Skin epidermis (tissue), 12 donors: ENCODE data around the gene ADGRV1.

ENCODE experiments used
- H3K27ac ChIP-seq, 21 experiments: fragments of 200-600 bp; sonication (generic) in 11 of 21; one replicate each; pipeline ENCODE4 v1.5.0; 2020; ENCODE audit warnings: mild to moderate bottlenecking in 3 of 21, inconsistent platforms in 2 of 21, moderate library complexity in 2 of 21
- H3K4me3 ChIP-seq, 7 experiments: fragments of 200-600 bp; sonication (generic) in 2 of 7; one replicate each; pipeline ENCODE4 v1.5.0; 2020; ENCODE audit warnings: inconsistent platforms in 2 of 7, mild to moderate bottlenecking in 2 of 7, moderate library complexity in 1 of 7

ADGRV1 gene

GRCh38 chr5:91101600-91102379 is 543.2 kb downstream of the ADGRV1 start:
- H3K4me3 ChIP-seq, result no peak overlapping the region
- peak overlapping the region in 2 of 21 experiments; percentile 7 to 20 for H3K27ac ChIP-seq

DNA sequence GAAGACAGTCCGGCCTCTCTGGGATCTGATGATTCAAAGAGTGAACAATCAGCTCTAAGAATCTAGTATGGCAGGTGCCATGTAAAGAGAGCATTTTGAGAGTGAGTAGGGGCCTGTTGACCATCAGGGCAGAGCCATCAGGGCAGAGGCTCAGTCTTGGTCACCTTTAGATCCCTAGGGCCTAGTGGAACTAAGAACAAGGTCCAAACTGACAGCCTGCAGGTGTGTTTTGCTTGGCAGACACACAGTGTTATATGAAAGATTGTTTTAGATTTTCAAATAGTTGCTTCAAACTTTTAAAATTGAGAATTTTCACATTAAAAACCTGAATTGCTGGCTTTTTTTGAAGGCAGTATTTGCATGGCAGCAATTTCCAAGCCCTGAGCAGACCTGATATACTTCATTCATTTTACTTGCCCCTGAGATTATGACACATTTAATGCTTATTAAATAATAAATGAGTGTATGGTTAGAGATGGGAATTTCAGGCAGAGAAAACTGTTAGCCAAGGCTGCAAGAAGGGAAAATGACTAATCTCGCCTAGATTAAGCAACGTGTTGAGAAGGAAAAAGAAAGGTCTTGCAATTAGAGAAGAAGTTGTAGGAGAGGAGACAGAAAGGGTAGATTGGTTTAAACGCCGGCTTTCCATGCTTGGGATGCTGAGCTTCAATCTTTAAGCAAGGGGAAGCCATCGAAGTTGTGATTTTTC is 544.9 kb downstream of the ADGRV1 start:
- Histone ChIP-seq H3K27ac (peak overlapping the region in 9 of 21 experiments; percentile 1 to 61 (median 41)), H3K4me3 (no peak overlapping the region)

GRCh38 chr5:91104062-91104448 is 545.5 kb downstream of the ADGRV1 start:
- peak overlapping the region in 6 of 21 experiments; percentile 1 to 61 (median 44) for H3K27ac ChIP-seq
- no peak overlapping the region for H3K4me3 ChIP-seq

GRCh38 chr5:91106842-91107511 is 548.4 kb downstream of the ADGRV1 start:
- Histone ChIP-seq H3K27ac (peak overlapping the region in 14 of 21 experiments; percentile 6 to 51 (median 32)), H3K4me3 (no peak overlapping the region)

DNA sequence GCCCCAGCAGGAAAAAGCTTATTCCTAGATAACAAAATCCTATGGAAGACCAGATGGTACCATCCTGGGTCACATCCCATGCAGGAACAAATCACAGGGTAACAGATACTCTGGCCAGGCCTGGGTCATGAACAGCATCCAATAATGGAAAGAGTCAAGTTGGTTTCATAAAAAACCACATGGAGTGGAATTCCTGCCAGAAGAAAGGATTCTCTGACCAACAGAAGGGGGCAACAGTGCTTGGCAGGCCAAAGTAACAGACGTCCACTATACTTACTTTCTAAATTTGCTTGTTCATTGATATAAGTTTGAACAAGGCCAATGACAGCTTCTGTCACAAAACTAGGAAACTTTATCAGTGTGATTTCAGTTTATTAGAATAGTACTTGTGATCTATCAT is 551.0 kb downstream of the ADGRV1 start:
- H3K4me3 ChIP-seq, result no peak overlapping the region

DNA sequence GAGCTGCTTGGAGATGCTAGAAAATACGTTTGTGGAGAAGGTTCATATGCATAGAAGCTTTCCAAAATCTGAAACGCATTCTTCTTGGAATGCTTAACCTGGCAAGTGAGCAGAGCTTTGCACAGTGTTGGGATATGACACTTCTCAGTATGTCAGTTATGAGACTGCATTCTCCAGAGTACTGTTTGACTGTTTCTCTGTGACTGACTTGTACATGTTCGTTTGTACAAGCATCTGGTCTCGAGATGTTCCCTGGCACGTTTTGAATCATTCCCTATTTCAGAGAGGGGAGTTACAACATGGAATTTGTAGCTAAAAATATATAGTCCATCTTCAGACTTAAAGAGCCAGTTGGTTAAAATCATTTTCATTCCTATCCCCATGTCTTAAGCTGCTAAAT is 552.1 kb downstream of the ADGRV1 start:
- Histone ChIP-seq H3K27ac (peak overlapping the region in 14 of 21 experiments; percentile 3 to 65 (median 47)), H3K4me3 (no peak overlapping the region)

More for the DNA sequence above, 551.0 kb downstream of the ADGRV1 start:
- H3K27ac ChIP-seq, result peak overlapping the region in 5 of 21 experiments; percentile 14 to 62 (median 35)

DNA sequence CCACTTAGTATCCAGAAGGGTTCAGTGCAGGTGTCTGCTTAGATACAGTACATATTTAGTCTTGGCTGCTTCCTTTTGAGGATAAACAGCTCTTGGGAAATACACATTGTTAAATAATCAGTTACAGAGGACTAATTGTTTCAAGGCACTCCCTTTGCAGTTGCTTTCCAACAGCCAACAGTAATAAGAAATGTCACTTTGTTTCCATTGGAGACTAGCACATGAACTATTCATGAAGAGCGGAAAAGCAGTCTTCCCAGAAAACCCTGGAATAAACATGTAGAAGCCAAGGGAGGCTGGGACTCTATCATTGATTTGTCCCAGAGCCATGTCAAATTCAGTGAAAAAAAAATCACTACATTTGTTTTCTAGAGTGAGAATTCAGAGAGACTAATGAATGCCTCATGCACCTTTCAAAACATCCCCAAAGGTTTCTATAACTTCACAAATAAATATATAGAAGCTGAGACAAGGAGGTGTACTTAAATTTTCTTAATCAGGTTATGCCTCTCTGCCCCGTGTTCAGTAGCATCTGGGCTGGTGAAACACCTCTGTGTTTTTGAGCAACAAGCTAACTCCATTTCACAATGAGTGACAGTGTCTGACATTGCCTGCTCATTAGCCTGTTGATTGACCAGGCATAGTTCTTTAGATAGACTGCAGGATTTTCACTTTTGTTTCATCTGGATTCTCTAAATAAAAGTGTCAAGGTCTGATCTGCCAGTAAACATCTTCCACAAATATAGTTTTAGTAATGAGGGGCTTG is 553.1 kb downstream of the ADGRV1 start:
- H3K4me3 ChIP-seq, result no peak overlapping the region
- H3K27ac ChIP-seq, result peak overlapping the region in 11 of 21 experiments; percentile 13 to 65 (median 47)

DNA sequence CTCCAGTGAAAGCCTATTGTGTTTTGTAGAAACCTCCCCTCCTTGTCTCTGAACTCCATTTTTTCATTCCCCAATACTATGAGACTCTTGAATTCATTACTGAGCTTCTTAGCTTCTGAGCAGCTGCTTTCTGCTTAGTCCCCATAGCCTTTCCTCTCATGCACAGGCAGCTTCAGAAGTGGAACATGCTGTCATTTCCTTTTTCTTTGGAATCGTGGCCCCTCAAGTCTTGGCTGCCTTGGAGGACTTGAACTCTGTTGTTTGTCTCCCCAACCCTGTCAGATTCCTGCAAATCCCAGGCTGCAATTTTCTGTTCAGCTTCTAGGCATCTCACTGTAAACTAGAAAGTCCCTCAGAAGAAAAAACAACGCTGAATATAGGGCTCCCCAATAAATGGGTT is 556.1 kb downstream of the ADGRV1 start:
- H3K27ac ChIP-seq, result peak overlapping the region in 5 of 21 experiments; percentile 3 to 56 (median 33)
- no peak overlapping the region for H3K4me3 ChIP-seq

DNA sequence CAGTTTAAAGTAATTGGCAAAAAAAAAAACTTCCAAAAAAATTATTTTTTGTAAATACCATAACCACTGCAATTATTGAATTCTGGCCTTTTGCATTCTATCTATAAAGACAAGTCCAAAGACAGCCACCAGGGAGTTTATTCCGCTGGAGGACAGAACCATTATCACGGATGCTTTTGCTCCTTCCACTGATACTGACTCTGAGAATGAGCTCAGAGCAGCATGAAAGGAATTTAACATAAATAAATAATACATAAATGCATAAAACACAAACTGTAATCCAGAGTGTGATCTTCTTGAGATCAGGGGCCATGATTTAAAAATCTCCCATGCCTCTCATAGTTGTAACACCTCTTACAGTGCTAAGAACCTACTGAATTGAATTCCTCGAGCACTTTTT is 559.8 kb downstream of the ADGRV1 start:
- H3K4me3 ChIP-seq, result no peak overlapping the region
- peak overlapping the region in 1 of 21 experiments; percentile 24 for H3K27ac ChIP-seq

DNA sequence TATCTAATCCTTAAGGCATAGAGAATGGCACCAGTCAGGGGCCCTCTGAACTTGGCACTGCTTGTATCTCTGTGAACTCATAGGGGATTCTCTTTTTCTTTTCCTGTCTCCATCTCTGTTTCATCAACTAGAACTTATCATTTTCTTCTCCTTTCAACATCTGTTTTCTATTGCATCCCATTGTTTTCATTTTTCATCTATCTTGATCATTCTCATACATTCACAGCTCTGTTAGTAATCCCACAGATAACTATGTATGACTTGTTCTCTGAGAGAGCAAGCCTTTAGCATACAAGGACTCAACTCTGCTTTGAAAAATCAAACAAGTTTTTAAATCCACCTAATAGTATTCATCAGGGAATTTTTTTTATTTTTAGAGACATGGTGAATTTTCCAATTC is 560.2 kb downstream of the ADGRV1 start:
- Histone ChIP-seq H3K27ac (peak overlapping the region in 3 of 21 experiments; percentile 24 to 63 (median 36)), H3K4me3 (no peak overlapping the region)

DNA sequence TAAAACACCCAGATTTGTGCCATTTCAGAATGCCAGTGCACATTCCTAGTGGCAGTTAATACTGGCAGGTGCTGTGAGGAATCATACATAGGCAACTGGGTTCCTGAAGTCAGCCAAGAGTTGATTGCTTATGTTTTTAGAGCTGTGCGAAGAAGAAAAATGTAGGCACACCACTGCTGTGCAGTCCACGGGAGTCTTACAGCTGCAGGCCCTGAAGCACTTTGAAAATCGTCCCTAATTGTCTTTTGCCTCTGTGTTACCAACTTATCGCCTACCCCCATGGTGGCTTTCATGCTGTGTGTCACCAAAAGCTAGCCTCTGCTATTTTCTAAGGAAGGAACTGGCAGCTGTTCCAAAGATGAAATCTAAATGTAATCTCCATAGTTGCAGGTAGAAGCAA is 560.6 kb downstream of the ADGRV1 start:
- H3K27ac ChIP-seq, result peak overlapping the region in 4 of 21 experiments; percentile 28 to 70 (median 50)
- H3K4me3 ChIP-seq, result no peak overlapping the region

GRCh38 chr5:91119981-91120850 is 561.6 kb downstream of the ADGRV1 start:
- H3K27ac ChIP-seq, result peak overlapping the region in 14 of 21 experiments; percentile 3 to 75 (median 46)
- H3K4me3 ChIP-seq, result no peak overlapping the region

DNA sequence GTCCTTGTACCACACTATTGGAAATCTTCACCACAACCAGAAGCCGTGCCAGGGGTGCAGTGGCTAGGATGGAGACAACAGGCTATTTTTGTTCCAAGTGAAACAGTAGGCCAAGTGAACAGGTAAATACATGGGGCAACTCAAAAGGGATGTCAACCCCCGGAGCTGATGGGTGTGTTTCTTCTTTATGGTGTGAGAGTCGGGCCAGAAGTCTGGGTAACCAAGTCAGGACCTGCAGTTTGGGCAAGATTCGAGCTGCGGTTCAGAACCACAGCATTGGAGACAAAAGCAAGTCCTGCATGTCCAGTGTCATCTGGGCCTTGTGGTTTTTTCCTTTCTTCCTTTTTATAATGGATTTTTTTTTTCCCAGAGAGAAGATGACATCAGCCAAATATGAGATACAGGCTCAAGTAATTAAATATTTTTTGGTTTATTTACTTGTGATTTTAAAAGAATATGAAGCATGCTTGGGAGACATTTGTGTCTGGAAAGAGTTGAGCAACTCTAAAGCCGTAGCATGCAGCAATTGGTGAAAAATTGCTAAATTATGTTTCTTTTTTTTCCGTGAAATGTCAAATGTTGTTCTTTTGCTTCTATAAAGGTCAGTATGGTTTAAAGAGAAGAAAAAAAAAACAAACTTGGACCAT is 562.9 kb downstream of the ADGRV1 start:
- no peak overlapping the region for H3K4me3 ChIP-seq
- peak overlapping the region in 14 of 21 experiments; percentile 3 to 75 (median 51) for H3K27ac ChIP-seq

GRCh38 chr5:91122651-91123050 is 564.1 kb downstream of the ADGRV1 start:
- Histone ChIP-seq H3K27ac (peak overlapping the region in 15 of 21 experiments; percentile 0 to 71 (median 54)), H3K4me3 (no peak overlapping the region)

GRCh38 chr5:91123291-91123690 is 564.7 kb downstream of the ADGRV1 start:
- H3K27ac ChIP-seq, result peak overlapping the region in 14 of 21 experiments; percentile 7 to 71 (median 48)
- H3K4me3 ChIP-seq, result no peak overlapping the region

DNA sequence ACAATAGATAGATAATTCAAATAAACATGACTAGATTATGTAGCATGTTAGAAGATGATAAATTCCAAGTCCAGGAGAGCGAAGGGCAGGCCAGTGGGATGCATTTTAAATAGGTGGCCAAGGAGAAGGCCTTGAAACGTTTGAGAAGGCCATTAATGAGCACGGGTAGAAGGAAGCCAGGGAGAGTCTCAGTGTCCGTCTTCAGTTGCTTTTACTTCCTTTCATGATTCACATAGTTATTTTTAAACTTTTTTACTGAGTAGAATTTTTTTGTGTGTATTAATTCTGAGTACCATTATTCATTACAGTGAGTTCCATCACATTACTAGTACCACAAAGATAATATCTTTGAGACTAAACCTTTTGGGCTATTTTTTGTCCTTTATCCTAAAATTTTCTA is 565.3 kb downstream of the ADGRV1 start:
- H3K27ac ChIP-seq, result peak overlapping the region in 10 of 21 experiments; percentile 7 to 71 (median 27)
- no peak overlapping the region for H3K4me3 ChIP-seq

DNA sequence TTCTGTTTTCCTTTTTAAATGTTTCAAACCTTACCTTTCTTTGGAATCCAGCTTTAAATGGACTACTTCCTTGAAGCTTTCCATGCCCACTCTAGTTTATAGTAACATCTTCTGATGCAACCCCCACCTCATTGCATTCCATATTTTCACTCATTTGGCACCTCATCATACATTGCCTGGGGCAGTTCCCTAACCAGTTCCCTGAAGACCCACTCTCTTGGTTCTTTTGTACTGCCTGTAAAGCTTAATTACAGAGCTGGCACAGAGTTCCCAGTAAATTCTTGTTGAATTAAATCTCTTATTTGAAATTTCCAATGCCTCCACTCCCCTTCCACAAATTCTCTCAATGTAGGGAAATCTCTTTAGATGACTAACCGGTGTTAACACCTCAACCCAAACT is 567.3 kb downstream of the ADGRV1 start:
- H3K27ac ChIP-seq, result peak overlapping the region in 12 of 21 experiments; percentile 3 to 69 (median 38)

DNA sequence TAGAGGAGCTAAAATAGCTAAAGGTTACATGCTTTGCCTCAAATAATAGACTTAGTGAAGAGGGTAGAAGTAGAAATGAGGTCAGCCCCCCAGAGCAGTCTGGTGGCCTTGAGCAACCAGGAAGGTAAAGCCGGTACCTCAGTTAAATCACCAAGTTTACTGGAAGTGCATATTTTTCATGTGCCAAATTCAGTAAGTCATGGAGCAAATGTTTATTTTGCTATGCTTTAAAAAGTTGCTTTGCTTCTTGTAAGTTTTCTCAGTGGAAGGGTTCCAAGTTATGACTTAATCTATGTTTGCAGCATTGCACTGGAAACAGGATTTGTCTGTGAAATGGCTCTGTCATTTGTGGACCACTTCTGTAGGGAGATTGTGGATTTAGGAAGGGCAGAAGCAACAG is 567.9 kb downstream of the ADGRV1 start:
- H3K4me3 ChIP-seq, result no peak overlapping the region
- H3K27ac ChIP-seq, result peak overlapping the region in 14 of 21 experiments; percentile 3 to 69 (median 34)

More for the DNA sequence above, 567.3 kb downstream of the ADGRV1 start:
- H3K4me3 ChIP-seq, result no peak overlapping the region
